IPS-15b (cell line): ENCODE results near the gene IFNG.
"Not testable (repeated sequence)": the region's sequence is repeated elsewhere in the genome, so short reads cannot be mapped to it uniquely, and the experiment has no call there.

Experiments used
- H3K27me3 ChIP-seq: one replicate; pipeline ENCODE4 v1.6.1; 2013; ENCODE audit warnings: low read length; ENCODE audit not compliant: control insufficient read depth, insufficient read depth
- H3K36me3 ChIP-seq: one replicate; pipeline ENCODE4 v1.6.1; 2013; ENCODE audit warnings: low read length; ENCODE audit not compliant: control insufficient read depth, insufficient read depth
- H3K4me1 ChIP-seq: one replicate; pipeline ENCODE4 v1.6.1; 2013; ENCODE audit warnings: mild to moderate bottlenecking, low read length; ENCODE audit not compliant: control insufficient read depth, insufficient read depth
- H3K4me3 ChIP-seq: one replicate; pipeline ENCODE4 v1.5.1; 2013; ENCODE audit warnings: low read depth, low read length
- H3K9ac ChIP-seq: one replicate; pipeline ENCODE4 v1.6.1; 2013; ENCODE audit warnings: low read depth, mild to moderate bottlenecking, low read length
- H3K9me3 ChIP-seq: one replicate; pipeline ENCODE4 v1.6.1; 2013; ENCODE audit warnings: mild to moderate bottlenecking, low read length; ENCODE audit not compliant: control insufficient read depth, insufficient read depth

Gene IFNG

DNA sequence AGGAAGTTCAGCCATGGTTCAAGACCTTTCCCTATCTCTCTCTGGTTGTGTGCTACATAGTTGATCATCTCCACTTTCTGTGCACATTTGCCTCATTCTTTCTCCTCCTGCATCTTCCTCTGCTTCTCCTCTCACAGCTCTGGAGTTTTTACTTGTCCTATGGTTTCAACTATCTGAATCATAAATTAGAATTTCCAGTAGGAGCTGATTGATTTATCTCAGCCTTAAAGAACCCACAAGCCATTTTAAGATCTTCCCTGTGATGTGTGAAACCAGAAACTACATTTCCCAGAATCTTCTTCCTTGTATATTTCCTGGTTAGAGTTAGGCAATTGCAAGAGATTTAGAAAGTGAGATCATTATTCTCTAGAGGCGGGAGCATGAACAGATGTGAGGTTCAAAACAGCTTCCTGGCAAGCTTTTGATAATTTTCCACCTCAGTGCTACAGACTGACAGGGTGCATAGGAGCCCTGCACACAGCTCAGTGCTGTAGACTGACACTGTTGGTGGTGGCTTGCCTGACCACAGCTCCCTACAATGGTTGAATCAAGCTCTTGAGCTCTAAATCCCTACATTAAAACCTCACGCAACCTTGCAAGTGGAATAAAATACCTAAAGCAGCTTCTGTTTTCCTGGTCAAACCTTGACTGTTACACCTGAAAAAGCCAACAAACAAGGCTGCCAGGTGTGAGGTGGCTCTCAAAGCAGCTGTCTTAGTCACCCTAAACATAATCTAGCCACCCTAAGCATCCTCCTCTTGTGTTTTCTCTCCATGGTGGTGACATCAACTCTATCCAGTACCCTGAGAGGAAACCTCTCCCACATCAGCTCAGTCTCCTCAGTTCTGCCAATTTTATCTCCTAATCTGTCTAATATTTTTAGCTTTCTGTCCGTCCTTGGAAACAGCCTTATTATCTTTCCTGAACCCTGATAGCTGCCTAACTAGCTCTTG lies 21.5 kb upstream of the IFNG start:
- Histone ChIP-seq H3K36me3 (no peaks in the 10 kb centered on the region), H3K4me1 (no peaks in the 10 kb centered on the region), H3K4me3 (no peak overlapping the region), H3K27me3 (no peaks in the 10 kb centered on the region), H3K9me3 (no peaks in the 10 kb centered on the region), H3K9ac (no peak overlapping the region)

DNA sequence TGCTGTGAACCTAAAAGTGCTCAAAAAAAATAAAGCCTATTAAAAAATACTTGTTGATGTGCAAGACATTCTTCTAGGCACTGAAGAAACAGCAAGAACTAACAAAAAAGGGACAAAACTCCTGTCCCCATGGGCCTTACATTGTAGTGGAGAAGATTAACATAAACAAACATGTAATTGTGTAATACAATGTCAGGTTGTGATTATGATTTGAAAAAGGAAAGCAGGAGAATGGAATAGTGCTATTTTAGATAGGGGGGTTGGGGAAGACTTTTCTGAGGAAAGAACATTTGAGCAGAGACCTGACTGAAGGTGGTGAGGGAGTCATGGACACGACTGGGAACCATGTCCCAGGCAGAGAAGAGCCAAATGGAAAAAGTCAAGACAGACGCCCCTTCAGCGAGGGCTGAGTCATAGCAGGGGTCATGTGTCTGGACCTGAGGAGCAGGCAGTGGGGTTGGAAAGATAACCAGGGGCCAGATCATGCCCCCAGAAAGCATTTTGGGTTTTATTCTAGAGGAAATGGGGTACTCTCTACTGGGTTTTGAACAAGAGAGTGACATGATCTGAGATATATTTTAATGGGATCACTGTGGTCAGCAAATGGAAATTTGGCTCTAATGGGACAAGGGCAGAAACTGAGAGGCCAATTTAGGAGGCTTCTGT lies 19.4 kb upstream of the IFNG start:
- Histone ChIP-seq H3K9me3 (no peaks in the 10 kb centered on the region), H3K4me1 (no peaks in the 10 kb centered on the region), H3K27me3 (no peaks in the 10 kb centered on the region), H3K4me3 (no peak overlapping the region), H3K9ac (no peak overlapping the region), H3K36me3 (no peaks in the 10 kb centered on the region)

DNA sequence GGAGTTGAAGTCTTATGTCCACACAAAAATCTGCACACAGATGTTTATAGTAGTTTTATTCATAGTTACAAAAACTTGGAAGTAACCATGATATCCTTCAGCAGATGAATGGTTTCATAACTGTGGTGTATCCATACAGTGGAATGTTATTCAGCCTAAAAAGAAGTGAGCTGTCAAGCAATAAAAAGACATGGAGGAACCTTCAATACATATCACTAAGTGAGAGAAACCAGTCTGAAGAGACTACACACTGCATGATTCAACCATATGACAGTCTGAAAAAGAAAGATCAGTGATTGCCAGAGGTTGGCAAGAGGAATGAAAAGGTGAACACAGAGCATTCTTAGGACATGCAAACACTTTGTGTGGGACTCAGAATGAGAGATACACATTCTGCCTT lies 18.6 kb upstream of the IFNG start:
- H3K9me3 ChIP-seq, result no peaks in the 10 kb centered on the region
- H3K9ac ChIP-seq, result no peak overlapping the region
- no peaks in the 10 kb centered on the region for H3K27me3 ChIP-seq
- H3K4me1 ChIP-seq, result no peaks in the 10 kb centered on the region
- H3K36me3 ChIP-seq, result no peaks in the 10 kb centered on the region
- no peak overlapping the region for H3K4me3 ChIP-seq

DNA sequence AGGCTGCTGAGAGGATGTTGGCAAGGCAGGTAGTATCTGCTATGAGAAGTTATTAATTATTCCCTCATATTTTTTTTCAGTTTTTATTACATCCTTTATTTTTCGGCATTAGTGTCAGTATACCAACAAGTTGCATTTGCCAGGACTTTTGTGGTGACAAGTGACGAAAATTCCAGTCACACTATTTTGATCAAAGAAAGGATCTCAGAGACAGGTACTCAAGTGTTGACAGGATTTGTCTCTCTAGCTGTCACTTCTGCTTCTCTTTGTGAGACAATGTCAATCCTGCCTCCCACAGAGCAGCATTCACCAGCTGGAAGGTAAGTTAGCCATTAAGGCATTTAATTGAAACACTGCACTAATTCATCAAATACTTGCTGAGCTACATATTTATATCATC lies 18.0 kb upstream of the IFNG start:
- Histone ChIP-seq H3K4me3 (no peak overlapping the region), H3K27me3 (no peaks in the 10 kb centered on the region), H3K36me3 (no peaks in the 10 kb centered on the region), H3K4me1 (no peaks in the 10 kb centered on the region), H3K9me3 (no peaks in the 10 kb centered on the region), H3K9ac (no peak overlapping the region)

DNA sequence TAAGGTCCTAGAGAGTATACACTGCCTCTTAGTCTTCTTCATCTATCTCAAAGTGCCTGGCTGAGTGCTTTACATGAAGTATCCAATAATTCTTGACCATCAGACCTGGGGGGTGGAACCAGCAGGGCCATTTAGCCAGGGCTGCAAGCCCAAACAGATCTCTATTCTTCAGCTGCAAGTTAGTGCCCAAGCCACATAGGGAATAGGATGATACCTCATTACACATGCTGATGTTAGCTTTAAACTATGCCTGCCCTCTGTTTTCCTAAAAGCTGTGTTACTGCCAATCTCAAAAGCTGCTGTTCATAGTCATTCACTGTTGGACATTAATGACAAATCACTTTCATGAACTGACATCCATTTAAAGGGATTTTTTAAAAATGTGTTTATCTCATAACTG lies 16.7 kb upstream of the IFNG start:
- Histone ChIP-seq H3K9me3 (no peaks in the 10 kb centered on the region), H3K27me3 (no peaks in the 10 kb centered on the region), H3K4me1 (no peaks in the 10 kb centered on the region), H3K36me3 (no peaks in the 10 kb centered on the region), H3K4me3 (no peak overlapping the region), H3K9ac (no peak overlapping the region)

DNA sequence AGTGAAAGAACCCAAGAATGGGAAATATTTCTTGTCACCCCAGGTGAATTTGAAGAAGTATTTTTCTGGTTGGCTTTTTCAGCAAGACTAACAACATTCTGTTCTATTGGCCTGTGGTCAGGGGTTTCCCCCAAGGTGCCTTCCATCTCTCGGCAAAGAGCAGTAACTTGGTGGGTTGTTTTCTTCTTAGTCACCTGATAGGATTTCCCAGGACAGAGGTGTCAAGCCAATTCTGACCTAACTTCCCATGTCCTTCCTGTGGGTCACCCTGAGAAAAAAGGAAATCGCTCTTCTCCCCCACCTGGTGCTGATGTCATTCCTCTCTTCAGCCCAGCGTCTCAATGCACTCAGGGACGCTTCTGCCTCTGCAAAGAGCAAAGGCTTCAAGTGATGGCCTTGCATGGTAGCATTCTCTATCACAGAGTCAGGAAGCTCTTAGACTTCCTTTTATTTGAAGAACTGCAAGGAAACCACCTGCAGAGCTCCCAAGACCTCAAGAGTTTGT lies 16.1 kb upstream of the IFNG start:
- Histone ChIP-seq H3K9me3 (no peaks in the 10 kb centered on the region), H3K9ac (no peak overlapping the region), H3K4me1 (no peaks in the 10 kb centered on the region), H3K36me3 (no peaks in the 10 kb centered on the region), H3K27me3 (no peaks in the 10 kb centered on the region), H3K4me3 (no peak overlapping the region)

DNA sequence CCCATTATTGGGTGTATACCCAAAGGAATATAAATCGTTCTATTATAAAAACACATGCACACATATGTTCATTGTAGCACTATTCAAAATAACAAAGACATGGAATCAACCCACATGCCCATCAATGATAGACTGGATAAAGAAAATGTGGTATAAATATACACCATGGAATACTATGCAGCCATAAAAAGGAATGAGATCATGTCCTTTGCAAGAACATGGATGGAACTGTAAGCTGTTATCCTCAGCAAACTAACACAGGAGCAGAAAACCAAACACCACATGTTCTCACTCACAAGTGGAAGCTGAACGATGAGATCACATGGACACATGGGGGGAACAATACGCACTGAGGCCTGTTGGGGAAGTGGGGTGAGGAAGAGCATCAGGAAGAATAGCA lies 15.2 kb upstream of the IFNG start:
- not testable (repeated sequence) for H3K27me3 ChIP-seq, H3K4me3 ChIP-seq, H3K9me3 ChIP-seq

DNA sequence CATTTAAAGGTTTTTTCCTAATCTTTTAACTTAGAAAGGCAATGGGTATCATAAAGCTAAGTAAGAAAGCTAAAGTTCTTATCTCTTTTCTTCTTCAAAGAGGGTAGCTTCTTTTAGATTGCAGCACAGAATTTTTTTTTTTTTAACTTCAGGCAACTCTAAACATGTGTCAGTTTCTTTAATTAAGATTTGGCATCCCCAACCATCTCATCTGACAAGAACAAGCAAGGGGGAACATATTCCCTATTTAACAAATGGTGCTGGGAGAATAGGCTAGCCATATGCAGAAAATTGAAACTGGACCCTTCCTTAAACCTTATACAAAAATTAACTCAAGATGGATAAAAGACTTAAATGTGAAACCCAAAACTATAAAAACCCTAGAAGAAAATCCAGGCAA lies 14.3 kb upstream of the IFNG start:
- Histone ChIP-seq H3K9me3 (no peaks in the 10 kb centered on the region), H3K9ac (no peak overlapping the region), H3K4me1 (no peaks in the 10 kb centered on the region), H3K27me3 (no peaks in the 10 kb centered on the region), H3K4me3 (no peak overlapping the region), H3K36me3 (no peaks in the 10 kb centered on the region)

More for the DNA sequence above, 15.2 kb upstream of the IFNG start:
- H3K4me1 ChIP-seq, H3K9ac ChIP-seq, H3K36me3 ChIP-seq: not testable (repeated sequence)

DNA sequence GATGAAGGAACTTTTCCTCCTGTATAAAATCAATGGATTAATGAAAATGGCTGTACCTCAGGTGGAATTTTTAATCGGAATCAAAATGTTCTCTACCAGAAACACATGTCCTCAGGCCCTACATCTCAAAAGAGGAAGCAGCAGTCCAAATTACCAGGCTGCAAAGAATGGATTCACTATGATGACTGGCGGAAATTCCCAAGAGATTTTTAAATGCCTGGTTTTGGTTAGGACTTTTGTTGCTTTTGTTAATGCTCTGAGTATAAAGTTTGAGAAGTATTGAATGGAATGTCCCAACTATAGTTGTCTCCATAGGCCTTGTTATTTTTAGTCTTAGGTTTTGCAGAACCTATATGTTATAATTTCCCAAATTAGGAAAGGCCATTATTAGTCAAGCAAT lies 11.2 kb upstream of the IFNG start:
- no peak overlapping the region for H3K4me3 ChIP-seq
- no peaks in the 10 kb centered on the region for H3K36me3 ChIP-seq
- no peak overlapping the region for H3K9ac ChIP-seq
- no peaks in the 10 kb centered on the region for H3K4me1 ChIP-seq
- no peaks in the 10 kb centered on the region for H3K9me3 ChIP-seq
- H3K27me3 ChIP-seq, result no peaks in the 10 kb centered on the region

DNA sequence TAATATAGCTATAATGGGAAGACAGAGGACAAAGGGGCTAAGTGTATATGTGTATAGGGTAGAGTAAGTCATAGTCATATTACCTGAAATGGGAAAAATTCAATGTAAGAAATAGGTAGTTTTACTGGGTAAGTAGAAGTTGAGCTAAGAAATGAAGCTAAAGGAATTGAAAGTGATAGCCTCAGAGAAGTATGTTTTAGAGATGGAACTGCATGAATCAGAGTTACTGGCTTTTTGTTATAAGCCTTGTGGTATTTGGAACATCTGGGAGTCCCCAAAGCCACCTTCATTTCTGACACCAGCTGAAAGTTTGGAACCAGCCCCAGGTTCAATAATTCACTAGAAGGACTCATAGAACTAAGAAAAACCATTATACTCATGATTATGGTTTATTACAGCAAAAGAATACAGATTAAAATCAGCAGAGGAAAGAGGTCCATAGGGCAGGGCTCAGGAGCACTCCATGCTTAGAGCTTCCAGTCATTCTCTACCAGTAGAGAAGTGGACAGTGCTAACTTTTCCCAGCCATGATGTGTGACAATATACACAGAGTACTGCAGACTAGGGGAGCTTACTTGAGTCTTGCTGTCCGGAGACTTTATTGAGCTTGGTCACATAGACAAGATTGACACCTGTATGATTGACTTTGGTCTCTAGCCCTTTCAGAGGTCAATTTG lies 9.8 kb upstream of the IFNG start:
- H3K9ac ChIP-seq, result no peak overlapping the region

DNA sequence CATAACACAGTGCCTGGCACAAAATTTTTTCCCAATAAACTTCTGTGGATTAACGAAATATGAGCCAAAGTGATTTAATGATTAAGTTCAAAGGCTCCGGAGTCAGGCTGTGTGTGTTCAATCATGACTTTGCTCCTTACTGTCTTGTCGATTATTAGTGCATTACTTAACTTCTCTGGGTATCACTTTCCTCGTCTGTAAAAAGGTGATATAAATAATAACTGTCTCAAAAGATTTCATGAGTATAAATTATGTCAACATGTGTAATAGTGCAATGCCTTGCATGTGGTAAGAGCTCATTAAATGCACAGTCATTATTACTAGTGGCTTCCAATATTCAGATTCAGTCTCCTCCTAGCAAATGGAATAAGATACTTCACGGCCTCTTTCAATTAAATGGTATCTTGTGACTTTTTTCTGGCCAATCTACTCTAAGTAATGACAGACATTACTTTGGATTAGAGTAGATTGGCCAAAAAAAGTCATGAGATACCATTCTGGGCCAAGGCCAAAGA lies 6.8 kb upstream of the IFNG start:
- Histone ChIP-seq H3K4me1 (no peaks in the 10 kb centered on the region), H3K9ac (no peak overlapping the region), H3K4me3 (no peak overlapping the region), H3K36me3 (no peaks in the 10 kb centered on the region), H3K27me3 (no peaks in the 10 kb centered on the region), H3K9me3 (no peaks in the 10 kb centered on the region)

More for the DNA sequence above, 9.8 kb upstream of the IFNG start:
- H3K9me3 ChIP-seq, result no peaks in the 10 kb centered on the region
- no peak overlapping the region for H3K4me3 ChIP-seq
- no peaks in the 10 kb centered on the region for H3K4me1 ChIP-seq
- H3K27me3 ChIP-seq, result no peaks in the 10 kb centered on the region
- H3K36me3 ChIP-seq, result no peaks in the 10 kb centered on the region
